ENCODE data around the gene HIGD1B.

- no peak for TF ChIP-seq CTCF (conservative IDR thresholded peaks at IDR 0.05; ENCODE audit: low read length)
- no peak for TF ChIP-seq EZH2phosphoT487 (IDR thresholded peaks at IDR 0.05; ENCODE audit: borderline replicate concordance, low read depth, low read length)
Measured at GRCh38 chr17:44887971-44888954, 40.6 kb downstream of the HIGD1B start.

All from OCI-LY7 (cell line).